ENCODE data around the gene CD99. TPM values are rescaled to one million over a fixed set of nuclear protein-coding genes. Genes with fewer than 3 reads are reported as not detected.

The CD99 gene
- total RNA-seq, 4 donors from 2014 or later, result 248 to 635 (median 378) TPM

DNA sequence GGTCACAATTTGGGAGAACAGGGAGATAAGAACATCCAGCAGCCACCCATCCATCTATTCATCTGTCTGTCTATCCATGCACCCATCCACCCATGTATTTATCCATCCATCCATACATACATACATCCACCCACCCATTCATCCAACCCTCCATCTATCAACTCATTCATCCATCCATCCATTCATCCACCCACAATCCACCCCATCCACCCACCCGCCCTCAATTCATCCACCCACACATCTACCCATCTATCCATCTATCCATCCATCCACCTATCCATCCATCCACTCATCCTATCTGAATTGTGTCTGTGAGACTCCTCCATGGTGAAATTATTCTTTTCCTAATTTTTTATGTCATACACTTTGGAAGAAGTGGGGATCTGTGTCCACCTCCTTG, 6.8 kb upstream of the CD99 start:
- TF ChIP-seq, protein P1, sequence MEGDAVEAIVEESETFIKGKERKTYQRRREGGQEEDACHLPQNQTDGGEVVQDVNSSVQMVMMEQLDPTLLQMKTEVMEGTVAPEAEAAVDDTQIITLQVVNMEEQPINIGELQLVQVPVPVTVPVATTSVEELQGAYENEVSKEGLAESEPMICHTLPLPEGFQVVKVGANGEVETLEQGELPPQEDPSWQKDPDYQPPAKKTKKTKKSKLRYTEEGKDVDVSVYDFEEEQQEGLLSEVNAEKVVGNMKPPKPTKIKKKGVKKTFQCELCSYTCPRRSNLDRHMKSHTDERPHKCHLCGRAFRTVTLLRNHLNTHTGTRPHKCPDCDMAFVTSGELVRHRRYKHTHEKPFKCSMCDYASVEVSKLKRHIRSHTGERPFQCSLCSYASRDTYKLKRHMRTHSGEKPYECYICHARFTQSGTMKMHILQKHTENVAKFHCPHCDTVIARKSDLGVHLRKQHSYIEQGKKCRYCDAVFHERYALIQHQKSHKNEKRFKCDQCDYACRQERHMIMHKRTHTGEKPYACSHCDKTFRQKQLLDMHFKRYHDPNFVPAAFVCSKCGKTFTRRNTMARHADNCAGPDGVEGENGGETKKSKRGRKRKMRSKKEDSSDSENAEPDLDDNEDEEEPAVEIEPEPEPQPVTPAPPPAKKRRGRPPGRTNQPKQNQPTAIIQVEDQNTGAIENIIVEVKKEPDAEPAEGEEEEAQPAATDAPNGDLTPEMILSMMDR (IDR thresholded peaks at IDR 0.05; ENCODE audit: low read depth), result no peak

DNA sequence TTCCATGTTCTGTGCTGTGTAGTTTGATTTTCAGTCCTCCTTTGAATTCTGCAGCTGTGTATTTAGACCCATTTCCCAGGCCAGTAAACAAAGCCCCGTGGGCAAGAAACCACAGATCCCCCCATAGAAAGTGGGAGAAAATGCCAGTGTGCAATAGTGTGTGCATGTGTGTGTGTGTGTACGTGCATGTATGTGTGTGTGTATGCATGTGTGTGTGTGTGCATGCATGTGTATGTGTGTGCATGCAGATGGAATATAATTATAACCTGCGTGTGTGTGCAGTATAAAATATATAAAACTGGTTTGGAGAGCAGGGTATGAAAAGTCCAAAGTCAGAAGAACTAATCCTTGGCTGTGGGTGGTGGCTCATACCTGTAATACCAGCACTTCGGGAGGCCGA, 5.2 kb upstream of the CD99 start:
- TF ChIP-seq, protein P1 (IDR thresholded peaks at IDR 0.05; ENCODE audit: low read depth), result no peak

DNA sequence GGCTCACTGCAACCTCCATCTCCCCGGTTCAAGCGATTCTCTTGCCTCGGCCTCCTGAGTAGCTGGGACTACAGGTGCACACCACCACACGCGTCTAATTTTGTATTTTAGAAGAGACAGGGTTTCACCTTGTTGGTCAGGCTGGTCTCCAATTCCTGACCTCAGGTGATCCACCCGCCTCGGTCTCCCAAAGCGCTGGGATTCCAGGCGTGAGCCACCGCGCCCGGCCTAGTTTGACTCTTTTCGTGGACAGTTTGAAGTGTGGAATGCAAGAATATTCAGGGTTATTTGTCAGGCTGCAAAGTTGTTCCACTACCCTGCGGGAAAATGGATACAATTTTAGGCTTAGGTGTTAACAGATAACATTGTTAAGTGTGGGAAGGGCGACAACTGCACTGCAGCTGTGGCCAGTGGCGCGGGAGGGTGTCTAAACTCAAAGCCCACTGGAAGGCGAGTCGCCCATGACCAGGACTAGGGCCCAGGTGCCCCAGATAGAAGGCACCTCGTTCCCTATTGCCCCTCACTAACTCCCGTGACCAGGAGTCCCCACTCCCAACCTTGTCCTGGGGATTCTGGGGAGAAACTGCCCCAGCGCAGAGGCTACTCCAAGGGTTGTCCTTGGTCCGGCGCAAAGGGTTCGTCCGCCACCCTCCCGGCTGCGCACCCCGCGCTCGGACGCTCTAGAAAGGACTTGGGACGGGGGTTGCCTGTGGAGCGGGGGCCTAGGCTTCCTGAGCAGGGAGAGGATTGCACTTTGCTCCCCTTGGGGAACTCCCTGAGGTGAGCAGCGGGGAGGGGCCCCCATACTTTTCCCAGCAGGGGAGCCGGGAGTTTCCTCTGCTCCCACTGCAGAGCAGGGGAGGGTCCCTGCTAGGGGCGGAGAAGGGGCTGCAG, 1.1 kb upstream of the CD99 start:
- TF ChIP-seq, protein P1 (IDR thresholded peaks at IDR 0.05; ENCODE audit: low read depth), result no peak

DNA sequence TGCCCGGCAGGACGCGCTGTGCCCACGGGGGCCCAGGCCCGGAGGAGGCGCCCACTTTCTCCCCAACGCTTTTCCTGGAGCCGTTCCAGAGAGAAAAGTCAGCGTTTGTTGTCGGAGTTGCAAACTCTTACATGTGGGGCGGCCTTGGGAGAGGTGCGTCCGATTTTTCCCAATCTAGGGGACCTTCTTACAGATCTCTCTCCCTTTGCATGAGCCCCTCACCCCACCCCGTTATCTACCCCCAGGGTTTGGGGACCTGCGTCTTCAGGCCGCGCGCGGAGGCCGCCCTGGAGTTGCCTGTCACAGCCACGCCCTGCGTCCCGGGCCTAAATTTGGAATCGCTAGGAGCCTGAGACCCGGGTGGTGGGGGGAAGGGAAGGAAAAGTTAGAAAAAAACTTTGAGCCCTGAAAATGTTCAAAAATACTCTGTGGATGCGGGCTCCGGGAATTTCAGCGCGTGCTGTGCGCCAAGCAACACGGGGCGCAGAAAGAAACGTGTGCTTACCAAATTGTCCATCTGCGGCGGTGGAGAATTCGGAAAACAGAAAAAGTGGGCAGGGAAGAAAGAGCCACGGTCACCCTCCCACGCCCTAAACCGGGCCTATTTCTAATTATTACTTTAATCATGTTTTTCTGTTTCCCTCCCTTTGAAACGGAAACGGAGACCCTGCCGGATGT, 587 bp downstream of the CD99 start:
- TF ChIP-seq, protein P1 (IDR thresholded peaks at IDR 0.05; ENCODE audit: low read depth), result no peak

DNA sequence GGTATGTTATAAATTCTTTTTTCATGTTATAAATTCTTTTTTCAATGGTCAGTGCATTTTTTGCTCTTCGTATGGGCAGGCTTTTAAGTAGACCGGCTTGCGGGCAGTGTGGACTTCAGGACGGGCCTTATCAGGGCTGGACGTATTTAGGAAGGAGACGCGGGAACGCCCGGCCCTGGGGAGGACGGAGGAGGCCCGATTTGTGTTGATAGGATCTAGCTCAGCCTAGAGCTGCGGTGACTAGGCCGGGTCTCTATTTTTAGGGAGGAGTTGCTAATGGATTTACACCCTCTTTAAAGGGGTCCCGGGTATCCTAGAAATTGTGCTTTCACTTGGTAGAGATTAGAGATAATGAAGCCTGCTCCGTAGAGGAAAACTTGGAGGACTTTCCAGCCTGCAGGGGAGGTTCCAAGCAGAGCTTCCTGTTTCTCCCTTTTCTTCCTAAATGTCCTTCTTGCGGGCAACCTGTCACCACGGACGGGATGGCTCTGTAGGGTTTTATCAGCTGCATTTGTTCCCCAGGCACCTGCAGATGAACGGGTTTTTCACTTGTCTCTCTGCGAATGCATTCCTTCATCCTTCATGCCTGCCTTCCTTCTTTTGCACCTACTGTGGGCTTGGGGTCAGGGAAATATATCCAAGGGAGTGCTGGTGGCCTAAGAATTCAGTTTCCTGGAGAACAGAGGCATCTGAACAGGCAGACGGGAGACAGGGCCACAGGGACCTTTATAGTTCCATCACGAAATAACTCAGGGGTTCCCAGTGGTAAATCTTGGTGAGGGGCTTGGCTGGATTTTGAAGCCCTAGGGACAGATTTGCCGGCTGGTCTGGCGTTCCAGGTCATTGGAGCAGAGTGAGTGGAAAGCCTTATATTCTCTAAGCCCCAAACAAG, 1.4 kb downstream of the CD99 start:
- TF ChIP-seq, protein P1 (IDR thresholded peaks at IDR 0.05; ENCODE audit: low read depth), result no peak

DNA sequence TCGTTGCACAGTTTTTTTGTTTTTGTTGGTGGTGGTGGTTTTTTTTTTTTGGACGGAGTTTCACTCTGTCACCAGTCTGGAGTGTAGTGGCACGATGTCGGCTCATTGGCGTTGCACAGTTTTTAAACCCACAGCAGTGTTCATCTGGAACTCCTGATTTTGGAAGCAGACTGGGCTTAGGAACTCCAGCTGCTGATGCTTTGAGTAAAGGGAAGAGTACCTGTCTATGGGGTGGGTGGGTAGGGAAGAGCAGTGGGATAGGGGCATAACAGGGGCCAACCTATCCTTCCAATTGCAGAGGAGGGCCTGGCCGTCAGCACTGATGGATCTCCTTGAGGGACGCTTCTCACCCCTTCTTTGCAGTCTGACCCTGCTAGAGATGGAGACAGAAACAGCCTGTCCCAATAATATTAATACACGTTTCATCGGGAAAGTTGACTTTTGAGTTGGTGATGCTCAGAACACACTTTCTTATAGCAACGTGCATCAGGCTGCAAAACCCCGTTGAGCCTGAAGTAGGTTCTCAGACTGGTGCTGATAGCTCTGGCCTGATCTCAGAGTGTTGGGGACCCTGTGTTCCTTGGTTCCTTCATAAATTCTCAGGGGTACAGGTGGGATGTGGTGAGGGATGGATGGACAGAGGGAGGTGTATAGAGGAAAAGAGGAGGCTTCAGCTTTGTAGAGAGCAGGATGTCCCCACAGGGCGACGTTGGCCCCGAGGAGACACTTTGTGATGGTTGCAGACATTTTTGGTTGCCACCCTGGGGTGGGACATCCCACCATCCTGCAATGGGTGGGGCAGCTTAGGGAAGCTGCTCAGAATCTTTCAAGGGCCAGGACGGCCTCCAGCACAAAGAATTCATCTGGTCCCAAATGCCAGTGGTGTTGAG, 2.3 kb downstream of the CD99 start:
- TF ChIP-seq, protein P1 (IDR thresholded peaks at IDR 0.05; ENCODE audit: low read depth), result no peak
